ENCODE data around the gene NFATC1. TPM values are rescaled to one million over a fixed set of nuclear protein-coding genes. Genes with fewer than 3 reads are reported as not detected.

The NFATC1 gene
- total RNA-seq, 2 donors from 2014 or later = 19.0 to 20.2 TPM

DNA sequence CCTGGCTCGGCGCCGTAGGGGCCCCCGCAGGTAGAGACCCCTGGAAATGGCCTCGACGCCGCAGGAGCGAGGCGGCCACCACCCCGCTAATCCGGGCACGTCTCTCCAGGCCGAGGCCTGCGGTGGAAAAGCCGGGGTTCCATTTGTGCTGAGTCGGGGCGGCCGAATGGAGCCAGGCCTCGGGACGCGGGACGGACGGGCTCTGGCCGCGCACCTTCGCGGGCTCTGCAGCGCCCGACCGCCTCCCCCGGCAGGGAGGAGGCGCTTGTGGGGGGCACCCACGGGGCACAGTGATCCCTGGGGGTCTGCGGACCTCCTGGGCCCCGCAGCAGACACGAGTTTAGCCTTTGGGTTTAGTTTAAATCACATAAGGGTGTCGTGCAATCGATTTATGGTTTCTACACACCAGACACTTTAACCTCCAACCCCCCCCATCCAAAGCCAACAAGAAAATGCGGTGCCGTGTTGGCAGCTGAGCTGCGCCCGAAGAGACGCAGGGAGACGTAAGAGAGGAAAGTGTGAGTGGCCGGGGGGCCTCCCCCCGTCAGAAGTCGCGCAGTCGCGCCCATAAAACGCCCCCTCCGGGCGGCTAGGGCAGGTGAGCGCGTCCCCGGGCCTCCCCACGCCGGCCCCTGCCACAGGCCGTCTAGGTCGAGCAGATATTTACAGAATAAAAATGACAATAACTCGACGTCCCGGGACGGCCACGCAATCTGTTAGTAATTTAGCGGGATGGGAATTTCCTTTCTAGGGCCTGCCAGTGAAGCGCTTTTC is 1.0 kb upstream of the NFATC1 start:
- Histone ChIP-seq H3K4me1 (peaks cover 0 to 41% of the 10 kb centered on the region in 2 donors), H3K9me3 (no peaks in the 10 kb centered on the region), H3K4me3 (peak overlapping the region; percentile 43 to 71), H3K27me3 (no peaks in the 10 kb centered on the region), H3K27ac (peak overlapping the region; percentile 95 to 96), H3K36me3 (no peaks in the 10 kb centered on the region)
- peak; percentile 82 for DNase-seq (ENCODE audit: low spot score)
- TF ChIP-seq, protein P1, sequence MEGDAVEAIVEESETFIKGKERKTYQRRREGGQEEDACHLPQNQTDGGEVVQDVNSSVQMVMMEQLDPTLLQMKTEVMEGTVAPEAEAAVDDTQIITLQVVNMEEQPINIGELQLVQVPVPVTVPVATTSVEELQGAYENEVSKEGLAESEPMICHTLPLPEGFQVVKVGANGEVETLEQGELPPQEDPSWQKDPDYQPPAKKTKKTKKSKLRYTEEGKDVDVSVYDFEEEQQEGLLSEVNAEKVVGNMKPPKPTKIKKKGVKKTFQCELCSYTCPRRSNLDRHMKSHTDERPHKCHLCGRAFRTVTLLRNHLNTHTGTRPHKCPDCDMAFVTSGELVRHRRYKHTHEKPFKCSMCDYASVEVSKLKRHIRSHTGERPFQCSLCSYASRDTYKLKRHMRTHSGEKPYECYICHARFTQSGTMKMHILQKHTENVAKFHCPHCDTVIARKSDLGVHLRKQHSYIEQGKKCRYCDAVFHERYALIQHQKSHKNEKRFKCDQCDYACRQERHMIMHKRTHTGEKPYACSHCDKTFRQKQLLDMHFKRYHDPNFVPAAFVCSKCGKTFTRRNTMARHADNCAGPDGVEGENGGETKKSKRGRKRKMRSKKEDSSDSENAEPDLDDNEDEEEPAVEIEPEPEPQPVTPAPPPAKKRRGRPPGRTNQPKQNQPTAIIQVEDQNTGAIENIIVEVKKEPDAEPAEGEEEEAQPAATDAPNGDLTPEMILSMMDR (IDR thresholded peaks at IDR 0.05) = no peak

DNA sequence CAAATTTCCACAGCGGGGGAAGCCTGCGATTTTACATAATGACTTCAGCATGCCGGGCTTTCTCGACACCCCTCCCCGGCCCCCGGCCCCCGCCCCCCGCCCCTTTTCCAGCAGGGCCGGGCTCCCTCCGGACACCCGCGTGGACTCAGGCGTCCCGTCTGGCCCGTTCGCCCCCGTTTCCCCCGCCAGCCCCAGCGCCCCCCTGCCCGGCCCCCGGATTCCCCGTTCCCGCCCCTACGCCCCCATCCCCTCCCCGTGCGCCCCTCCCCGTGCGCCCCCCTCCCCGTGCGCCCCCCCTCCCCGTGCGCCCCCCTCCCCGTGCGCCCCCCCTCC is 456 bp upstream of the NFATC1 start:
- Histone ChIP-seq H3K36me3 (no peaks in the 10 kb centered on the region), H3K4me3 (peak overlapping the region; percentile 43 to 71), H3K4me1 (peaks cover 0 to 43% of the 10 kb centered on the region in 2 donors), H3K27me3 (no peaks in the 10 kb centered on the region), H3K27ac (peak overlapping the region; percentile 95 to 96), H3K9me3 (no peaks in the 10 kb centered on the region)
- no peak for DNase-seq (ENCODE audit: low spot score)
- TF ChIP-seq, protein P1 (IDR thresholded peaks at IDR 0.05) = no peak

DNA sequence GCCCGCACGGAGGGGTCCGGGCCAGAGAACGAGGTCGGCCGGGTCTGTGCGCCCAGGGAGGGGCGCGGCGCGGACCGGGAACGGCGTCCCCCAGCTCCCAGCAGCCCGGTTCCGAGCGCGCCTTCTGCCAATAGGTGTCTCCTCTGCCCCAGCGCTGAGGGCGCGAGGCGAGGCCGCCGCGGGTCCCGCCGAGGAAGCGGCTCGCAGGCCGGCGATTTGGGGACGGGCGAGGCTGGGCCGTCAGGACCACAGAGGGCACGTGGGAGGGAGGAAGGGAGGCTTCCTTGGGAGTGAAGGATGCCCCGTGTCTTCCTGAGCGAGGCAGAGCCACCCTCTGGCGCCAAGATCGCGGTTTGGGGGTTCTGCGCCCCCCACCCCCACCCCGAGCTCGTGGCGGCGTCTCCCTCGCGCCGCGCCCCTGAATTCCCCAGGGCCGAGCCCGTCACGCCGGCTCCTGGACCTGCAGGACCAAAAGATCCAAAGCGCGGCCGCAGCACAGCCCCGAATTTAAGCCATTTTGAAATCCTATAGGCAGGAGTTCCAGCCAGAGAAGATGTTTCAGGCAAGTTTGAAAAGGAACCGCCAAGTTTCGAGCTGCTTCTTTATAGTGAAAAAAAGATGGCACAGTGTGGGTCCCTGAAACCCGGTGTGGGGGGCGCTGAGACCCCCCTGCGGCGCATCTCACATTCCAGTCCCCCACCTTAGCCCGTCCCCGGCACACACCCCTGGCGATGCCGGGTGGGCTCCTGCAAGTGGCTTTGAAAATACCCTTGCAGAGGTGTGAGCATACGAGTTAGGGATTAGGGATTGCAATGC is 909 bp downstream of the NFATC1 start:
- peaks cover 0 to 45% of the 10 kb centered on the region in 2 donors for H3K4me1 ChIP-seq
- H3K4me3 ChIP-seq = peak overlapping the region; percentile 58 to 71
- TF ChIP-seq, protein P1 (IDR thresholded peaks at IDR 0.05) = peak in 1 of 2 donors; percentile 57
- H3K36me3 ChIP-seq = no peaks in the 10 kb centered on the region
- H3K9me3 ChIP-seq = no peaks in the 10 kb centered on the region
- no peak for DNase-seq (ENCODE audit: low spot score)
- no peaks in the 10 kb centered on the region for H3K27me3 ChIP-seq
- H3K27ac ChIP-seq = peak overlapping the region; percentile 90 to 96

DNA sequence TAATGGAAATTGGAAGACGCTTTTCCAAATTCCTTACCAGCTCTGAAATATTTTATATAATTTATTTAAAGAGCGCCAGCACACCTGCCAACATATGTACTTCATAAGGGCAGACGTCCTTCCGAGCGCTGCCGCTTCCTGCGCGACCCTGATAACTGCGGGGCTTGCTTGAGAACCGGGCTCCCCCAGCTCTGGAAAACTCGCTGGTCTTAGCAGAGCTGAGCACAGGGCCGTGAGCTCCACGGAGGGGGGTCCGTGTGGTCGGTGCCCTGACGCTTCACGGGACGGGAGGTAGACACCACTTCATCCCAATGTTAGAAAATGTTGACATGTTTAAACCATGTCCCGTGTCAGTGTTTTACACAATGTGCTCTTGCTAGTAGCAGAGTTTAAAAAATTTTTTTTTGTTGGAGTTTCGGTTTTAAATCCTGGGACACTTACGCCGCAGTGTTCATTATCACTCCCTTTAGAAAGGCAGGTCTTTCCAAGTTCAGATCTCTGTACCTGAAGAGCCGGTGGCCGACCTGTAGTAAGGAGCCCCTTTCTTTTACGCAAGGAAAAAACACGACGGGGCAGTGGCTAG is 1.6 kb downstream of the NFATC1 start:
- no peak overlapping the region for H3K27ac ChIP-seq
- H3K36me3 ChIP-seq = no peaks in the 10 kb centered on the region
- H3K4me1 ChIP-seq = peaks cover 0 to 52% of the 10 kb centered on the region in 2 donors
- no peaks in the 10 kb centered on the region for H3K27me3 ChIP-seq
- peak overlapping the region in 1 of 2 donors; percentile 71 for H3K4me3 ChIP-seq
- no peak for DNase-seq (ENCODE audit: low spot score)
- H3K9me3 ChIP-seq = no peaks in the 10 kb centered on the region
- TF ChIP-seq, protein P1 (IDR thresholded peaks at IDR 0.05) = no peak

DNA sequence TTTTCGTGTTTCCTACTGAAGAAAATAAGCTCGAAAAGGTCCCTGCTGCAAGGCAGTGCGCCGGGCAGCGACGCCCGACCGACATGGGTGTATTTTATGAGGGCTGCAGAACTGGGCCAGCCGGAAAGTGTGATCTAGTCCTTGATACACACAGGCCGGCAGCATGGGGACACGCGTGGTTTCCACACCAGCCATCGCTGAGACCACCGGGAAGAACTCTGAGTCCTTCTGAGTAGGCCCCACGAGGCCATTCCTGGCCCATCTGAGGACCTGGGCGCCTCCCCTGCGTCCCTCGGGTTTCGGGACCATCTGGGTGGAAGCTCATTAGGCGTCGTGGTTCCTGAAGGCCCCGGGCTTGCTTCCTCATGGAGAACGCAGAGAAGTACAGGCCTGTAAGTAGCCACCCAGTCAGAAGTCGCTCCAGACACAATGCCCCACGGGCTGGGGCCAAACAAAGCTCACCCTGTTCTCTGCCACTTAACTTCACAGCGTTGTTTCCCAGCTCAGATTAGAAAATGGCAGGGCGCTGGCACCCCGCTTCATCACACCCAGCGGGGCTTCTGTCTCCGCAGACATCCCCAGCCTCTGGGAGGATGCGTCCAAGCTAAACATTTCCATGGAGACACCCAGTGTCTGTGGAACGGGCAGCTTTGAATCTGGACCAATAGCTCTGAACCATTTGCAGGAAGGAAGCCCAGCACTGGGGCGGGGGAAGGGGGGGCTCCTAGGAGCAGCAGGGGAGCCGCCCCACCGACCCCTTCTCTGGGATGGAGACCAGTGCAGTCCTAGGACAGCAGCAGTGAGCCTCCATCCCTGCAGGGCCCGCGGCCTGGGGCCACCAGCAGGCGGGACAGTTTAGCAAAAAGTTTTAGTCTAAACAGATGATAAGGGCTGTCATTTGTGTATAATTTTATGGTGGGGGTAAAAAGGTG is 2.4 kb downstream of the NFATC1 start:
- TF ChIP-seq, protein P1 (IDR thresholded peaks at IDR 0.05) = no peak
- Histone ChIP-seq H3K9me3 (no peaks in the 10 kb centered on the region), H3K4me3 (no peak overlapping the region), H3K27me3 (no peaks in the 10 kb centered on the region), H3K4me1 (peaks cover 0 to 53% of the 10 kb centered on the region in 2 donors), H3K36me3 (no peaks in the 10 kb centered on the region), H3K27ac (no peak overlapping the region)
- no peak for DNase-seq (ENCODE audit: low spot score)
